ENCODE results near the gene EGLN3.

DNA sequence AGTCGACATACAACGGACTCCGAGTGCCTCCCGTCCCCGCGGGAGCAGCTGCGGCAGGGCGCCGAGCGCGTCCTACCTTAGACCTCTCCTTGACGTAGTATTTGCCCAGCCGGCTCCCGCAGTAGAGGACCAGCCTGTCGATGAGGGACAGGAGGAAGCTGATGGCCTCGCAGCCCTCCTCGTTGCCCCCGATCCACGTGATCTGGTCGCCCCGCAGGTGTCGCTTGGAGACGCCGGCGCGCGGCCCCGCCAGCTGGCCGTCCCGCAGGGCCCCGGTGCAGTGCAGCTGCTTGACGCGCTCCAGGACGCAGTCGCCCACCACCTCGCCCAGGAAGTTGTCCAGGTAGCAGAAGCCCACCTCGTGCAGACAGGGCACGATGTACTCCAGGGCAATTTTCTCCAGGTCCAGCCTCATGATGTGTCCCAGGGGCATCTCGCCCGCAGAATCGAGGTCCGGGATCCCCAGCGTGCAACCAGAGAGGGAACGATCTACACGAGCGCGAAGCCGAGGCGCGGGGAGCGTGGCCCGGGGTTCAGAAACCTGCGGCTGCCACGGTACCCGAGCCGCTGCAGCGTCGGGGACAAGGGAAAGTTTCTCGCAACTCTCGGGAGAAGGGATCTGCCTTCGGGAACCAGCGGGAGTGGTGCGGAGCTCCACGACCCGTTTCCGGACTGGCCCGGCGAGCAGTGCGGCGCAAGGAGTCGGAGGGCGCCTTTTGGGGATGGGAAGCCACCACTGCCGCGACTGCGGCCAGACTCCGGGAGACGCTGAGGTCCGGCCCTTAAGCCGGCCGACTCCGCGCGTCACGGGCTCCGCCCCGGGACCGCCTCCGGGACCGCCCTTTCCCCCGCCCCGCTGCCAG, at the start of gene EGLN3:
- TF ChIP-seq, protein P1, sequence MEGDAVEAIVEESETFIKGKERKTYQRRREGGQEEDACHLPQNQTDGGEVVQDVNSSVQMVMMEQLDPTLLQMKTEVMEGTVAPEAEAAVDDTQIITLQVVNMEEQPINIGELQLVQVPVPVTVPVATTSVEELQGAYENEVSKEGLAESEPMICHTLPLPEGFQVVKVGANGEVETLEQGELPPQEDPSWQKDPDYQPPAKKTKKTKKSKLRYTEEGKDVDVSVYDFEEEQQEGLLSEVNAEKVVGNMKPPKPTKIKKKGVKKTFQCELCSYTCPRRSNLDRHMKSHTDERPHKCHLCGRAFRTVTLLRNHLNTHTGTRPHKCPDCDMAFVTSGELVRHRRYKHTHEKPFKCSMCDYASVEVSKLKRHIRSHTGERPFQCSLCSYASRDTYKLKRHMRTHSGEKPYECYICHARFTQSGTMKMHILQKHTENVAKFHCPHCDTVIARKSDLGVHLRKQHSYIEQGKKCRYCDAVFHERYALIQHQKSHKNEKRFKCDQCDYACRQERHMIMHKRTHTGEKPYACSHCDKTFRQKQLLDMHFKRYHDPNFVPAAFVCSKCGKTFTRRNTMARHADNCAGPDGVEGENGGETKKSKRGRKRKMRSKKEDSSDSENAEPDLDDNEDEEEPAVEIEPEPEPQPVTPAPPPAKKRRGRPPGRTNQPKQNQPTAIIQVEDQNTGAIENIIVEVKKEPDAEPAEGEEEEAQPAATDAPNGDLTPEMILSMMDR (IDR thresholded peaks at IDR 0.05), result no peak
- TF ChIP-seq POLR2A (IDR thresholded peaks at IDR 0.05), result peak in 1 of 2 donors; percentile 95
